ENCODE data around the gene ADAM8. TPM values are rescaled to one million over a fixed set of nuclear protein-coding genes. Genes with fewer than 3 reads are reported as not detected.

Gene ADAM8
- total RNA-seq, 4 donors from 2014 or later = 5.4 to 12.4 (median 6.4) TPM

DNA sequence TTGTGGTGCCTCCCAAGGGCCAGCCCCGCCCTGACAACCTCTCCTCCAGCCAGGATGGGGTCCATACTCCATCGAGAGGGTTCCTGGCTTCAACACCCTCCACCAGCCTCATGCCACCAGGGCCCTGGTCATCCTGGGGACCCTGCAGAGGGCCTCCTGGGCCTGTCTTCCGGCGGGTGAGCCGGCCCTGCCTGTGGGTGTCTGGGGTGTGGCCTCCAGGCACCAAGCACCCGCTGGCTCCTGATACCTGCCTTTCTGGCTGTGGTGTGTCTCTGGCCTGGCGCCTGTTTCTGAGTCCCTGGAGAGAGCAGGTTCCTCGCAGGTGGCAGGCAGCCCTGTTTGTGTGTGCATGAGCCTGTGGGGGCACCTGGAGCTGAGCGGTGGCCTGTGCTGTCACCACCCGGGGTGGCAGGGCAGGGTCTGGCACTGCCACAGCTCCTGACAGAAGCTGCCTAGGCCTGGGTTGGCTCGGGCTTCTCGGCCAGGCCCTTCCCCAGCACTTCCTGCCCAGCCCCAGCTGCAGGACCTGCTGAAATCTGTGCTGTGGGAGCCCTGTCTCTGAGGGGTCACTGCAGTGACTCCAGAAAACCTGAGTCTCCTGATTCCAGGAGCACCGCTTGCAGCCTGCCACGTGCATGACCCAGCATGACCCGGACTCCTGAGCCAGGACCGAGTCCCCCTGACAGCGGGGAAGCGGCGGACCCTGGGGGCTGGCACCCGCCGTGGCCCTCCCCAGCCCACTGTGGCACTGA lies 18.4 kb downstream of the ADAM8 start:
- TF ChIP-seq POLR2A (IDR thresholded peaks at IDR 0.05) = no peak
- TF ChIP-seq, protein P1, sequence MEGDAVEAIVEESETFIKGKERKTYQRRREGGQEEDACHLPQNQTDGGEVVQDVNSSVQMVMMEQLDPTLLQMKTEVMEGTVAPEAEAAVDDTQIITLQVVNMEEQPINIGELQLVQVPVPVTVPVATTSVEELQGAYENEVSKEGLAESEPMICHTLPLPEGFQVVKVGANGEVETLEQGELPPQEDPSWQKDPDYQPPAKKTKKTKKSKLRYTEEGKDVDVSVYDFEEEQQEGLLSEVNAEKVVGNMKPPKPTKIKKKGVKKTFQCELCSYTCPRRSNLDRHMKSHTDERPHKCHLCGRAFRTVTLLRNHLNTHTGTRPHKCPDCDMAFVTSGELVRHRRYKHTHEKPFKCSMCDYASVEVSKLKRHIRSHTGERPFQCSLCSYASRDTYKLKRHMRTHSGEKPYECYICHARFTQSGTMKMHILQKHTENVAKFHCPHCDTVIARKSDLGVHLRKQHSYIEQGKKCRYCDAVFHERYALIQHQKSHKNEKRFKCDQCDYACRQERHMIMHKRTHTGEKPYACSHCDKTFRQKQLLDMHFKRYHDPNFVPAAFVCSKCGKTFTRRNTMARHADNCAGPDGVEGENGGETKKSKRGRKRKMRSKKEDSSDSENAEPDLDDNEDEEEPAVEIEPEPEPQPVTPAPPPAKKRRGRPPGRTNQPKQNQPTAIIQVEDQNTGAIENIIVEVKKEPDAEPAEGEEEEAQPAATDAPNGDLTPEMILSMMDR (IDR thresholded peaks at IDR 0.05) = no peak
- Histone ChIP-seq H3K4me3 (peak overlapping the region in 1 of 4 donors; percentile 22), H3K4me1 (peaks cover 7 to 52% (median 29%) of the 10 kb centered on the region in 4 donors)

GRCh38 chr10:133257489-133258065 lies 19.1 kb downstream of the ADAM8 start:
- H3K36me3 ChIP-seq = no peaks in the 10 kb centered on the region
- H3K4me3 ChIP-seq = peak overlapping the region in 3 of 4 donors; percentile 22 to 39 (median 30)
- no peak for TF ChIP-seq POLR2A (IDR thresholded peaks at IDR 0.05)
- TF ChIP-seq, protein P1 (IDR thresholded peaks at IDR 0.05) = peak in 4 of 6 experiments; percentile 25 to 49 (median 37)
- DNase-seq = peak; percentile 73 to 87 (median 84)
- peak overlapping the region; percentile 30 to 66 (median 56) for H3K27ac ChIP-seq
- no peaks in the 10 kb centered on the region for H3K9me3 ChIP-seq
- H3K4me1 ChIP-seq = peaks cover 7 to 47% (median 29%) of the 10 kb centered on the region in 4 donors
- no peaks in the 10 kb centered on the region for H3K27me3 ChIP-seq

More for the DNA sequence above, 18.4 kb downstream of the ADAM8 start:
- peak in 2 of 3 donors; percentile 43 to 69 for DNase-seq
- Histone ChIP-seq H3K27ac (peak overlapping the region; percentile 30 to 66 (median 56)), H3K36me3 (no peaks in the 10 kb centered on the region), H3K27me3 (no peaks in the 10 kb centered on the region), H3K9me3 (no peaks in the 10 kb centered on the region)

DNA sequence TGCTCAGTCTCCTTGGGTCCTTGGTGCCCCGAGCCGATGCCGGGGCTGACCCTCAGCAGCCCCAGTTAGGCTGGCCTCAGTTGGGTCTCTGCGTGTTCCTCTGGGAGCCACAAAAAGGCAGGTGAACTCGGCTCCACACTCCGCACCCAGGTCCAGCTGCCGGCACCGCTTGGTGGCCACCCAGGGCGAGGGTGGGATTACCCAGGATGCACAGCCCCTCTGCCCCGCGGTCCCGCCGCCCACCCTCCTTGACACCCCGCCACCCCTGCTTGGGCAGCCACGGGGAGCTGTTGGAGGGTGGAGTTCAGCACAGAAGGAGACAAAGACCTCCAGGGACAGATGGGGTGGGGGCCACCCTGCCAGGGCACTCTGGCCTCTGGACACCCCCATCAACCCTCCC lies 21.3 kb downstream of the ADAM8 start:
- no peak for TF ChIP-seq POLR2A (IDR thresholded peaks at IDR 0.05)
- TF ChIP-seq, protein P1 (IDR thresholded peaks at IDR 0.05) = no peak

DNA sequence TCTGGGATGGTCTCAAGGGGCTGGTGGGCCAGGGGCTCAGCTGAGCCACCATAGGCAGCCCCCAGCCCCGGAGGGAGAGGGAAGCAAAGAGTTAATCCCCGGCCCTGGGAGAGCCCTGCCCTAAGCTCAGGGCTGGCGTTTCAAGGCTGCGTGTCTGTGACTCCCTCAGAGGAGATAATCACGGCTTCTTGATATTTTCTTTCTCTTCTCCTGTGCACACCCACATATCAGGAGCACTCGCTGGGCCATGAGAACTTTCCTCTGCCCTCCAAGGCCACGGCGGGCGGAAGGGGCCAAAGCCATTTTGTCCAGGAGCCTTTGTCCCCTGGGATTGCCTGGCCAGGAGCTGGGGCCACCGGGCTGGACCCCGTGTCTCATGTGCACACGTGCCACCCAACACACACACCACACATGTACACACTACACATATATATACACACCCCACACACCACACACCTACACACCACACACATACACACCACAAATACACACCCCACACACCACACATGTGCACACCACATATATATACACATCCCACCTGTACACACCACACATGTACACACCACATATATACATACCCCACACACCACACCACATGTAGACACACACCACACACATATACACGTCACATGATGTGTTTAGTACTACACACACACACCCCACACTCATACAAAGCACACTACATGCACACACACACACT lies 22.1 kb downstream of the ADAM8 start:
- no peaks in the 10 kb centered on the region for H3K36me3 ChIP-seq
- DNase-seq = no peak
- TF ChIP-seq, protein P1 (IDR thresholded peaks at IDR 0.05) = no peak
- no peak for TF ChIP-seq POLR2A (IDR thresholded peaks at IDR 0.05)

More for the DNA sequence above, 21.3 kb downstream of the ADAM8 start:
- H3K27ac ChIP-seq = no peak overlapping the region
- DNase-seq = no peak
- H3K27me3 ChIP-seq = no peaks in the 10 kb centered on the region
- no peak overlapping the region for H3K4me3 ChIP-seq
- H3K9me3 ChIP-seq = no peaks in the 10 kb centered on the region
- no peaks in the 10 kb centered on the region for H3K36me3 ChIP-seq
- peaks cover 7 to 32% (median 26%) of the 10 kb centered on the region in 4 donors for H3K4me1 ChIP-seq

DNA sequence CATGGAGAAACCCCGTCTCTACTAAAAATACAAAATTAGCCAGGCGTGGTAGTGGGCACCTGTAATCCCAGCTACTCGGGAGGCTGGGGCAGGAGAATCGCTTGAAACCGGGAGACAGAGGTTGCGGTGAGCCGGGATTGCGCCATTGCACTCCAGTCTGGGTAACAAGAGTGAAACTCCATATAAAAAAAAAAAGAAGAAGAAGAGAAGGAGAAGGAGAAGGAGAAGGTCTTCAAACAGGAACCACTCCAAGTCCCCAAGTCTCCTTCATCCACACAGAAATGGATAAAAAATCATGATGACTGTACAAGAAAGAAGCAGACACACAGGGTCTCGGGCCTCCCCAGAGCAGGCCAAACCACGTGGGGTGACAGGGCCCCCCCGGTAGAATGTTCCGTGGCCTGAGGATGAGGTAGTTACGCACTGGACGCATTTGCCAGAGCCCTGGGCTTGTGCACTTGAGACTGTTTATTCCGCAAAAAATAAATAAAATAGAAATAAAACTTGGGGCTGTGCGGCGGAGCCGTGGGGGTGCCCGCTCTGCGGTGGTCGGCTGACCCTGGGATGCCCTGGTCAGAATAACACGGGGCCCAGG lies 23.2 kb downstream of the ADAM8 start:
- Histone ChIP-seq H3K27me3 (no peaks in the 10 kb centered on the region), H3K36me3 (no peaks in the 10 kb centered on the region), H3K27ac (no peak overlapping the region), H3K4me1 (peaks cover 7 to 16% (median 15%) of the 10 kb centered on the region in 4 donors), H3K4me3 (no peak overlapping the region), H3K9me3 (no peaks in the 10 kb centered on the region)
- TF ChIP-seq POLR2A (IDR thresholded peaks at IDR 0.05) = no peak
- TF ChIP-seq, protein P1 (IDR thresholded peaks at IDR 0.05) = no peak
- no peak for DNase-seq

More for the DNA sequence above, 22.1 kb downstream of the ADAM8 start:
- Histone ChIP-seq H3K9me3 (no peaks in the 10 kb centered on the region), H3K27me3 (no peaks in the 10 kb centered on the region), H3K4me3 (no peak overlapping the region), H3K27ac (no peak overlapping the region), H3K4me1 (peaks cover 7 to 27% (median 26%) of the 10 kb centered on the region in 4 donors)
